Heart left ventricle (tissue), 13 donors: ENCODE results near the gene RAB33B.

Experiments
- POLR2A ChIP-seq, 2 donors: fragments of 450-650 bp; IDR thresholded peaks; one replicate each; pipeline ENCODE4 v1.6.1; 2017; ENCODE audit warnings: antibody characterized with exemption in 2 of 2, mild to moderate bottlenecking in 2 of 2, moderate library complexity in 2 of 2
- TF ChIP-seq, protein P1 (sequence below), 12 donors: fragments of 200-600 bp; sonication (generic) in 4 of 12; IDR thresholded peaks; one replicate each; pipeline versions ENCODE4 v1.5.0 to v1.8.0; 2018 to 2022; ENCODE audit warnings: antibody characterized with exemption in 12 of 12, mild to moderate bottlenecking in 5 of 12
- donor health status: ischemic (EF 13 %, LVEDD 7.1; RV severe dilation, severe dysfunction).
- donor health status: DM: no; HTN: yes; CAD: no.
- donor health status: DM: no; HTN: no; CAD: no.
- donor health status: ischemic (EF 25% LVEDD 6.9; RV normal size, moderate dysfunction).
- donor health status: ischemic (EF 25% LVEDD 5.7; RV mildly dilated, moderate dysfunction).
- donor health status: ischemic (EF 35%, LVEDD 5.7; RV mildly dilated, moderate dysfunction).
- donor health status: nonischemic (EF 11% LVEDD 7.7; RV severe dilation, severe dysfunction).
- donor health status: DM: yes; HTN: yes; CAD: no.
- donor health status: PGD.
- donor health status: ischemic (EF 29% LVEDD 5.4; RV normal size, mild dysfunction).
- donor health status: nonischemic (EF 23%, LVEDD 6.1; RV moderate dilation, normal function).

- TF ChIP-seq, protein P1, sequence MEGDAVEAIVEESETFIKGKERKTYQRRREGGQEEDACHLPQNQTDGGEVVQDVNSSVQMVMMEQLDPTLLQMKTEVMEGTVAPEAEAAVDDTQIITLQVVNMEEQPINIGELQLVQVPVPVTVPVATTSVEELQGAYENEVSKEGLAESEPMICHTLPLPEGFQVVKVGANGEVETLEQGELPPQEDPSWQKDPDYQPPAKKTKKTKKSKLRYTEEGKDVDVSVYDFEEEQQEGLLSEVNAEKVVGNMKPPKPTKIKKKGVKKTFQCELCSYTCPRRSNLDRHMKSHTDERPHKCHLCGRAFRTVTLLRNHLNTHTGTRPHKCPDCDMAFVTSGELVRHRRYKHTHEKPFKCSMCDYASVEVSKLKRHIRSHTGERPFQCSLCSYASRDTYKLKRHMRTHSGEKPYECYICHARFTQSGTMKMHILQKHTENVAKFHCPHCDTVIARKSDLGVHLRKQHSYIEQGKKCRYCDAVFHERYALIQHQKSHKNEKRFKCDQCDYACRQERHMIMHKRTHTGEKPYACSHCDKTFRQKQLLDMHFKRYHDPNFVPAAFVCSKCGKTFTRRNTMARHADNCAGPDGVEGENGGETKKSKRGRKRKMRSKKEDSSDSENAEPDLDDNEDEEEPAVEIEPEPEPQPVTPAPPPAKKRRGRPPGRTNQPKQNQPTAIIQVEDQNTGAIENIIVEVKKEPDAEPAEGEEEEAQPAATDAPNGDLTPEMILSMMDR (IDR thresholded peaks at IDR 0.05) = no peak
- no peak for TF ChIP-seq POLR2A (IDR thresholded peaks at IDR 0.05)
These were observed 18.9 kb downstream of the RAB33B start for GRCh38 chr4:139472852-139473251.
